Ishikawa (cell line): ENCODE data around the gene KANK3.

Experiments
- EP300 ChIP-seq: IDR thresholded peaks from 2 replicates; pipeline ENCODE4 v1.6.1; 2012; ENCODE audit warnings: borderline replicate concordance
- FOXM1 ChIP-seq: IDR thresholded peaks from 2 replicates; pipeline ENCODE4 v1.6.1; 2012; ENCODE audit warnings: low read depth, borderline replicate concordance
- RAD21 ChIP-seq: IDR thresholded peaks from 2 replicates; pipeline ENCODE4 v1.6.1; 2012; ENCODE audit warnings: low read depth
- TF ChIP-seq, protein P1 (sequence below): IDR thresholded peaks from 2 replicates; pipeline ENCODE4 v1.6.1; 2012
- TF ChIP-seq, protein P2 (sequence below): IDR thresholded peaks from 2 replicates; pipeline ENCODE4 v1.6.1; 2012

DNA sequence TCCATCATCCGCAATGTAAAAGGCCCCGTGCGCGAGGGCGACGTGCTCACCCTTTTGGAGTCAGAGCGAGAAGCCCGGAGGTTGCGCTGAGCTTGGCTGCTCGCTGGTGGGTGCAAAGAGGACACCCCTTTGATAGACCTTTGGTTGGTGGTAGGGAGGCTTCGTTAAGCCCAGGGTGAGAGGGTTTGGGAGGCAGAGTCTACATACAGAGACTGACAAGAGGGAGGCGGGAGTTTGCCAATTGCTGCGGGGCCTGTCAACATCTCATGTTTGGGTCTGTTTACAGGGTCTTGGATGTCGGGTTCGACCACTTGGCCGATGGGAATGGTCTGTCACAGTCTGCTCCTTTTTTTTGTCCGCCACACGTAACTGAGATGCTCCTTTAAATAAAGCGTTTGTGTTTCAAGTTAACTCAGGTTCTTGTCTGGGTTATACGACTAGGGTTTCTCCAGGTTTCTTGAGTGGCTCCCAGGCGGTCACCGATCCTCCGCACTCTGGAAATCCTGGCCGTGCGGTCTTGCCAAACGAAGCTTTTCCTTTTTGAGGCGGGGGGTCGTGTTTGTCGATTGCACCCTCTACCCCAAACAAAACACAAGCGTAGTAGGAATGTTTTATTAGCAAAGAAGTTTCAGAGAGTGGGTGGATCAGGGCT lies 20.9 kb downstream of the KANK3 start:
- TF ChIP-seq RAD21 (no peak), EP300 (no peak), FOXM1 (no peak)
- TF ChIP-seq, protein P1, sequence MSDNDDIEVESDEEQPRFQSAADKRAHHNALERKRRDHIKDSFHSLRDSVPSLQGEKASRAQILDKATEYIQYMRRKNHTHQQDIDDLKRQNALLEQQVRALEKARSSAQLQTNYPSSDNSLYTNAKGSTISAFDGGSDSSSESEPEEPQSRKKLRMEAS = no peak
- TF ChIP-seq, protein P2, sequence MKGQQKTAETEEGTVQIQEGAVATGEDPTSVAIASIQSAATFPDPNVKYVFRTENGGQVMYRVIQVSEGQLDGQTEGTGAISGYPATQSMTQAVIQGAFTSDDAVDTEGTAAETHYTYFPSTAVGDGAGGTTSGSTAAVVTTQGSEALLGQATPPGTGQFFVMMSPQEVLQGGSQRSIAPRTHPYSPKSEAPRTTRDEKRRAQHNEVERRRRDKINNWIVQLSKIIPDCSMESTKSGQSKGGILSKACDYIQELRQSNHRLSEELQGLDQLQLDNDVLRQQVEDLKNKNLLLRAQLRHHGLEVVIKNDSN = no peak
